ENCODE data around the gene CD164. TPM values are rescaled to one million over a fixed set of nuclear protein-coding genes. Genes with fewer than 3 reads are reported as not detected.
A peak's percentile ranks its signal among the peaks of the same experiment; 100 is the strongest.

Gene CD164
- total and polyA plus RNA-seq, 2 of the 13 experiments (the other 11 are each of a cell fraction or from before 2014, with no cell fraction given): 222 to 293 TPM

GRCh38 chr6:109428889-109429477 is 46.7 kb upstream of the CD164 start:
- Histone ChIP-seq H3K27me3 (ENCODE audit: control insufficient read depth in 1 of 2, insufficient read depth in 2 of 2, low read length in 2 of 2) (no peaks in the 10 kb centered on the region; a peak in 1 of 5 replicates), H4K20me1 (ENCODE audit: insufficient read depth, low read length) (no peaks in the 10 kb centered on the region), H3K9ac (ENCODE audit: insufficient read depth, low read depth, low read length) (no peak overlapping the region), H3K4me2 (ENCODE audit: low read depth, low read length) (no peak overlapping the region), H3K36me3 (replicated peaks in 1 of 2; ENCODE audit: control insufficient read depth in 1 of 2, insufficient read depth in 2 of 2, low read length in 2 of 2) (no peaks in the 10 kb centered on the region), H3K27ac (ENCODE audit: extremely low read length, insufficient read depth, low read length) (no peak overlapping the region), H3K9me3 (ENCODE audit: low read length) (no peaks in the 10 kb centered on the region), H3K4me1 (ENCODE audit: insufficient read depth, low read length) (peaks cover 6% of the 10 kb centered on the region), H3K4me3 (replicated peaks in 1 of 3; ENCODE audit: insufficient read depth in 1 of 3, low read depth in 2 of 3, low read length in 3 of 3) (no peak overlapping the region), H3K79me2 (ENCODE audit: insufficient read depth, low read length) (no peaks in the 10 kb centered on the region), H2AFZ (ENCODE audit: low read length) (no peak overlapping the region)
- FAIRE-seq (no peak), DNase-seq (ENCODE audit: low spot score) (no peak), ATAC-seq (no peak)
- no TSS peak for BruUV-seq (replicated peaks)
- intact Hi-C loops (cut with micrococcal nuclease; ENCODE audit: unreplicated experiment): no loop called here
- ChIA-PET CTCF (ENCODE audit: low intra/inter-chr PET ratio, low total read pairs) (no interaction called here), POLR2A (interaction anchor here (2.0 kb wide), 1 partner anchor 13 kb away, joined by 4 read pairs; no protein-coding TSS in a partner anchor)
- in situ Hi-C loops (cut with HindIII; ENCODE audit: extremely low pct_ligation_motif_present, low pct_unique_long_range_greater_than_20kb): no loop called here
- TF ChIP-seq TERF1 (CRISPR knock-in tag; IDR thresholded peaks at IDR 0.05) (no peak), HDAC1 (CRISPR knock-in tag; IDR thresholded peaks at IDR 0.05) (no peak), CEBPB (IDR thresholded peaks at IDR 0.05; ENCODE audit: borderline replicate concordance, low read depth, low read length) (peak; percentile 40; the same call in 1 of the 2 replicates), CHD4 (IDR thresholded peaks at IDR 0.05; ENCODE audit: borderline replicate concordance, low read length) (no peak), HNRNPL (IDR thresholded peaks at IDR 0.05; ENCODE audit: low read depth, low read length) (no peak), CHD2 (IDR thresholded peaks at IDR 0.05; ENCODE audit: low read depth, low read length) (no peak), ZNF362 (CRISPR knock-in tag; IDR thresholded peaks at IDR 0.05; ENCODE audit: borderline replicate concordance) (no peak), ZNF780A (CRISPR knock-in tag; IDR thresholded peaks at IDR 0.05) (no peak), ZNF615 (CRISPR knock-in tag; IDR thresholded peaks at IDR 0.05; ENCODE audit: borderline replicate concordance) (no peak), ATF7 (IDR thresholded peaks at IDR 0.05) (peak; percentile 88), ATF7 (CRISPR knock-in tag; IDR thresholded peaks at IDR 0.05) (no peak), RBM39 (IDR thresholded peaks at IDR 0.05; ENCODE audit: low read depth, low read length, poor library complexity, severe bottlenecking) (no peak), HNRNPH1 (optimal IDR thresholded peaks at IDR 0.05; ENCODE audit: low read depth, low read length) (no peak)
- WGBS (ENCODE audit: low lambda C conversion rate): 40% methylated on average over 7 of the region's 7 CpGs

Measured in HepG2 (cell line).